ENCODE measurements around the gene MCRIP1. TPM values are rescaled to one million over a fixed set of nuclear protein-coding genes. Genes with fewer than 3 reads are reported as not detected.

The MCRIP1 gene
- total and polyA plus RNA-seq, 2 of the 8 experiments (the other 6 are each of a cell fraction or from before 2014, with no cell fraction given): 103 to 151 TPM

GRCh38 chr17:81833160-81833920 lies at the start of gene MCRIP1 (continued):
- TF ChIP-seq, protein P1, sequence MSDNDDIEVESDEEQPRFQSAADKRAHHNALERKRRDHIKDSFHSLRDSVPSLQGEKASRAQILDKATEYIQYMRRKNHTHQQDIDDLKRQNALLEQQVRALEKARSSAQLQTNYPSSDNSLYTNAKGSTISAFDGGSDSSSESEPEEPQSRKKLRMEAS (IDR thresholded peaks at IDR 0.05): peak; percentile 86
- TF ChIP-seq SP4 (IDR thresholded peaks at IDR 0.05; ENCODE audit: low read length) (peak; percentile 72; the same call in 1 of the 2 replicates), POLR2AphosphoS5 (IDR thresholded peaks at IDR 0.05; ENCODE audit: low read depth, low read length) (peak; percentile 30; the same call in 1 of the 2 replicates), POU5F1 (IDR thresholded peaks at IDR 0.05; ENCODE audit: low read depth, low read length) (no peak), TEAD4 (IDR thresholded peaks at IDR 0.05; ENCODE audit: low read depth, low read length) (no peak), TAF1 (IDR thresholded peaks at IDR 0.05; ENCODE audit: low read depth, low read length) (peak; percentile 87), JUN (IDR thresholded peaks at IDR 0.05; ENCODE audit: low read depth, low read length) (no peak), HDAC2 (IDR thresholded peaks at IDR 0.05; ENCODE audit: borderline replicate concordance in 1 of 2, low read depth in 2 of 2, low read length in 2 of 2) (no peak), NRF1 (IDR thresholded peaks at IDR 0.05; ENCODE audit: low read depth, low read length) (peak; percentile 80), RFX5 (IDR thresholded peaks at IDR 0.05; ENCODE audit: borderline replicate concordance, low read depth, low read length) (no peak), KDM4A (IDR thresholded peaks at IDR 0.05; ENCODE audit: low read depth, low read length, severe bottlenecking) (peak; percentile 8), E2F6 (IDR thresholded peaks at IDR 0.05) (peak; percentile 86), EGR1 (IDR thresholded peaks at IDR 0.05; ENCODE audit: borderline replicate concordance, low read depth, low read length) (peak; percentile 95), PHF8 (conservative IDR thresholded peaks at IDR 0.05; ENCODE audit: low read depth, low read length) (peak; percentile 94), CREB1 (IDR thresholded peaks at IDR 0.05) (peak; percentile 88), SAP30 (IDR thresholded peaks at IDR 0.05; ENCODE audit: insufficient read depth, insufficient replicate concordance, low read length) (no peak), BCL11A (IDR thresholded peaks at IDR 0.05; ENCODE audit: low read depth in 2 of 2, low read length in 2 of 2) (no peak)
- TF ChIP-seq, protein P2, sequence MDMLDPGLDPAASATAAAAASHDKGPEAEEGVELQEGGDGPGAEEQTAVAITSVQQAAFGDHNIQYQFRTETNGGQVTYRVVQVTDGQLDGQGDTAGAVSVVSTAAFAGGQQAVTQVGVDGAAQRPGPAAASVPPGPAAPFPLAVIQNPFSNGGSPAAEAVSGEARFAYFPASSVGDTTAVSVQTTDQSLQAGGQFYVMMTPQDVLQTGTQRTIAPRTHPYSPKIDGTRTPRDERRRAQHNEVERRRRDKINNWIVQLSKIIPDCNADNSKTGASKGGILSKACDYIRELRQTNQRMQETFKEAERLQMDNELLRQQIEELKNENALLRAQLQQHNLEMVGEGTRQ (IDR thresholded peaks at IDR 0.05; ENCODE audit: low read length): peak; percentile 90
- TF ChIP-seq, protein P3, sequence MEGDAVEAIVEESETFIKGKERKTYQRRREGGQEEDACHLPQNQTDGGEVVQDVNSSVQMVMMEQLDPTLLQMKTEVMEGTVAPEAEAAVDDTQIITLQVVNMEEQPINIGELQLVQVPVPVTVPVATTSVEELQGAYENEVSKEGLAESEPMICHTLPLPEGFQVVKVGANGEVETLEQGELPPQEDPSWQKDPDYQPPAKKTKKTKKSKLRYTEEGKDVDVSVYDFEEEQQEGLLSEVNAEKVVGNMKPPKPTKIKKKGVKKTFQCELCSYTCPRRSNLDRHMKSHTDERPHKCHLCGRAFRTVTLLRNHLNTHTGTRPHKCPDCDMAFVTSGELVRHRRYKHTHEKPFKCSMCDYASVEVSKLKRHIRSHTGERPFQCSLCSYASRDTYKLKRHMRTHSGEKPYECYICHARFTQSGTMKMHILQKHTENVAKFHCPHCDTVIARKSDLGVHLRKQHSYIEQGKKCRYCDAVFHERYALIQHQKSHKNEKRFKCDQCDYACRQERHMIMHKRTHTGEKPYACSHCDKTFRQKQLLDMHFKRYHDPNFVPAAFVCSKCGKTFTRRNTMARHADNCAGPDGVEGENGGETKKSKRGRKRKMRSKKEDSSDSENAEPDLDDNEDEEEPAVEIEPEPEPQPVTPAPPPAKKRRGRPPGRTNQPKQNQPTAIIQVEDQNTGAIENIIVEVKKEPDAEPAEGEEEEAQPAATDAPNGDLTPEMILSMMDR (IDR thresholded peaks at IDR 0.05; ENCODE audit: control extremely low read depth in 1 of 3, insufficient read depth in 1 of 3, low read depth in 1 of 3, low read length in 3 of 3): 0 out of 4 replicates have a peak, but pooled peaks of 1 of the 3 experiments have one; percentile 1

Measured in H1 (cell line).